ENCODE data around the gene MED7. TPM values are rescaled to one million over a fixed set of nuclear protein-coding genes. Genes with fewer than 3 reads are reported as not detected.

The MED7 gene
- total RNA-seq, 2 donors from 2014 or later, result 10.5 to 14.2 TPM

DNA sequence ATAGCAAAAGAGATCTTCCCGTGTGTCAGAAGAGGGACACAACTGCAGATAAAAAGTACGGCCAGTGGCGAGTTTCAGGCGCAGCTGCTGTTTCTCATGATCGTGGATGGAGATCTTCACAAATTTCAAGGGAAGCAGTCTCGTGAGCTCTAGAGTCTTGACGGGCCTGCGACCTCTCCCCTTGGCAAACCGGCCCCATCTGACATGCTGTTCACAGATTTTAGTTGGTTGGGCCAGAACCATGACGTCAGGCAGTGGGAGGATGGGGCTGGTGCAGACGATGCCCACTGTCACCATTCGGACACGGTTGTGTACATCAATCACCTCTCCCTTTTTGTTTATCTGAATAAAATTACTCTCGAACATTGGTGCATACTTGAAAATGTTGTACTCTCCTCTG lies 23.0 kb upstream of the MED7 start:
- DNase-seq (ENCODE audit: low spot score), result no peak
- intact Hi-C loops (cut with DNase I), result loop anchor here in 1 of 2 donors (5.0 kb wide), 1 partner anchor 537 kb away; no protein-coding TSS in a partner anchor

DNA sequence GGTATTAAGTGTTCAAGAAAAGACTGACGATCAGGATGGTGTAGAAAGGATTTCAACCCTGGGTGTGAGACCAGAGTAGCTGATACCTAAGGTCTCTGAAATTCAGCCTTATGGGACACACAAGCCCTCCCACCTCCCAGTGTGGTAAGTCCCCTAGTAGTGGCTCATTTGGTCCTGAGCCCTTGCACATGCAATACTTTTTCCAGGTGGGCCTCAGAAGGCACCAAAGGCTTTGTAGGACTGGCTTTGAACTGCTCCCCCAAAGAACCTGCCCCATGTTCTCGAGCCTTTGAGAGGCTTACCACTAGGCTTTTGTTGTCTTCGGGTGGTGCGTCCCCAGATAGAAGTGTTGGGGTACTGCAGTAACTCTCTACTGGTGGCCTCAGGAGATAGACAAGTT lies 22.6 kb upstream of the MED7 start:
- intact Hi-C loops (cut with DNase I), result loop anchor here in 1 of 2 donors (5.0 kb wide), 1 partner anchor 537 kb away; no protein-coding TSS in a partner anchor
- DNase-seq (ENCODE audit: low spot score), result no peak

DNA sequence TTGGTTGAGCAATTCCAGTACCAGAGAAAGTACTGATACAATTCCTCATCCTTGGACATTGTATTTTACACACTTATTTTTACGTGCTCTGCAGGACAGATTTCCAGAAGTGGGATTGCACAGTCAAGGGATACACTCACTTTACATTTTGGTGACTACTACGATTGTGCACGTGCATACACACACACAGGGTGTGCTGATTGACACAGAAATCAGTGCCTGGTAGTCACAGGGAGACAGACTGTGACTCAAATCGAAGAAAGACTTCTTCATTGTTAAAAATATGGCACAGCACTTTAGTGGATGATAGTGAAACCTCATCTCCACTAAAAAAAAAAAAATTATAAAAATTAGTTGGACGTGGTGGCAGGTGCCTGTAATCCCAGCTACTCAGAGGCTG lies 21.9 kb upstream of the MED7 start:
- intact Hi-C loops (cut with DNase I), result no loop called here
- no peak for DNase-seq (ENCODE audit: low spot score)

DNA sequence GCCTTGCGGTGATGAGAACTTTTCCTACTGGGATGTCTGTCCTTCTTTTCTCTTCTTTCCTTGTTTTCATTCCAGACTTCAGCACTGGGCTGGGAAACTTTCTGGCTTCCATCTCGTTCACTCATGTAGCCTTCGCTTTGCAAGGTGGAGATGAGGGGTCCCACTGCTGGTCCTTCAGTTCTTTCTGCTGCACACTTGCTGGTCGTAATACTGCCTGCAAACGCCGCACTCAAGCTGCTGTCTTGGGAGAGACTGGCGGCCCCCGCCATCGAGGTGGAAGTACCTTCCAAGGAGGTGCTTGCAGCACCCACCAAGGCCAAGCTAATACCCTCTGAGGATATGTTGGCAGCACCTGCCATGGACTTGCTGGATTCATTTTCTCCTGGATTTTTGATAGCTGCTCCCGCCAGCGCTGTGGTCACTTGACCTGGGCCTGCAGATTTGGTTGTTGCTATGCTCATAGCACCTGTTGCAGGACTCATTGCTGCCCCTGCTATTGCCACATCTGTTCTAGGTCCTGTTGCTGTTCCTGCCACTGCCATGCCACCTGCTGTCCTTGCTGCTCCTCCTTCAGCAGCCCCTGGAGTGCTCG lies 20.4 kb upstream of the MED7 start:
- intact Hi-C loops (cut with DNase I), result no loop called here

DNA sequence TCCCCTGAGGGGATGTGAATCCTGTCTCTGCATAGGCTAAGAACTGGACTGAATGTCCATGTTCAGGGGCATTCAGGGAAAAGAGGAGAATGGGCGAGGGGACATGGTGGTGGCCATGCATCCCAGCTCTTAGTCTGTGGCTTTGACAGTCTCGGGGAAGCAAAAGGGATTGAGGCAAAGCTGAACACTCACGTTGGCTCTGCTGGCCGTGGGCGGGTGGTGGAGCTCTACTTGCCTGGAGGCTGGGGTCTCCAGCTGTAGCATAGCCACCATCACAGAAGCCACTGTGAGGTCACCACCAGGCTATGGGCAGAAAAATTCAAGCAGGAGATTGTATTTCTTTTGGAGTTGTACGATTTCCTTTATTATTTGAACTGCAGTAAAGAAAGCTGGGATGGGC lies 19.3 kb upstream of the MED7 start:
- no peak for DNase-seq (ENCODE audit: low spot score)
- intact Hi-C loops (cut with DNase I), result no loop called here

More for the DNA sequence above, 20.4 kb upstream of the MED7 start:
- no peak for DNase-seq (ENCODE audit: low spot score)

DNA sequence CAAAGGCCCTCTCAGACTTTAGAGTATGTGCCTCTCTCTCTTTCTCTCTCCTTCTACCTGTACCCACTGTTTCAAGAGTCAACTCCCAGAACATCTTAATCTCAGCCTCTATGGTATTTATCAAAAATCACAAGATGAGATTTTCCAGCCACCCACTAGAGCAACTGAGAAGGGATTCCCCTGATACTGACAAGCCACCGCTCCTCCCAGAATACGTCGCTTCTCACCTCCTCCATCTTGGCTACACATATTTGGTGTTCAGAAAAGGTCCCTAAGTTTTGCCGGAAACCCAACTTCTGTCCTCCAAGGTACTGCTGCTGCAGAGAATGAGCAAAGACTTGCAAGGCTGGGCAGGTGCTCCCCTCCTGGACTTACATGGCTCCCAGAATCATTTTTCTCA lies 17.3 kb upstream of the MED7 start:
- DNase-seq (ENCODE audit: low spot score), result no peak
- intact Hi-C loops (cut with DNase I), result no loop called here

DNA sequence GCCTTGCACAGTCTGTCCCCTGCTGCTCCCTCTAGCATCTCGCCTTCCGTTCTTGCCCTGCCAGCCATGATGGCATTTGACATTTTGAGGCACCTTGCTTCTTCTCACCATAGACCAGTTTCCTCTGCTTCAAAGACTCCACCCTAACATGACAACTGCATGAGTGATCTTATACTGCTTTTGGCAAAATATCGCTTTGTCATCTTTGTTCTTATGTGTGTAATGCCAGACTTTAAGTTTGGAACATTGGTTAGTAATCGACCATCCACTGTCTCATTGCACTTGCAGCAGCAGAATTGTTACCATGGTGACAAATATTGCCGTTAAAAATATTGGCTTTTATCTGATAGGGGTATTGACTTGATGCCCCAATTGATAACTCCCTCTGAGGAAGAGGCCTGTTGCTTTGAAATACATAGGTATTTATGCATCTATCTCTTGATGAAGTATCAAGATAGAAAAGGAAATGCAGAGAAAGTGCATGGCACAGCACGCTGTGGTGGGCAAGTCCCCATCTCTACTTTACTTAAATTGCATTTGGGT lies 16.6 kb upstream of the MED7 start:
- no peak for DNase-seq (ENCODE audit: low spot score)
- intact Hi-C loops (cut with DNase I), result no loop called here

DNA sequence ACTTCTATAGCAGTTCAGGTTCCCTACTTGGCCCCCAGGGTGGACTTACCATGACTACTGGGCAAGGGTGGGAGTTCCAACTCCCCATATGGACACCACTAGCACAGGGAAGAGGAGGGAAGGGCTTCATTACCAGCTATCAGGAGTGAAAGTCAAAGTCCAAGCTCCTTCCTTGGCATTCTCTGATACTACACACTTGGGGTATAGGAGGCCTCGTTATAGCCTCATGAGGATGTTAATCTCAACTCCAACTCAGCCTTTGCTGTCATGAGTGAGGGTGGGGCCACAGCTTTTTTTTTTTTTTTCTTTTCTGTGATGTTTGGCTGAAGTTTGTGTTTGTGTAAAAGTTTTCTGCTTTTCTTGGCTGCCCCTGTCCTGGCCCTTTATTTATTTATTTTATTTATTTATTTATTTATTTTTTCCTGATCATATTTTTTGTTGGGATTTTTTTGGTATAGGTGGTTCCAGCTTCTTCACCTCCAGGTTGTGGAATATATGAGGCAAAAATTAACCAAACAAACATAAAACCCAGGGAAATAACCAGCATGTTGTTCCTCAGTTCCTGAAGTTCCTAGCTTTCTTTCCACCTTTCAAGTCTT lies 14.7 kb upstream of the MED7 start:
- intact Hi-C loops (cut with DNase I), result no loop called here
- no peak for DNase-seq (ENCODE audit: low spot score)

DNA sequence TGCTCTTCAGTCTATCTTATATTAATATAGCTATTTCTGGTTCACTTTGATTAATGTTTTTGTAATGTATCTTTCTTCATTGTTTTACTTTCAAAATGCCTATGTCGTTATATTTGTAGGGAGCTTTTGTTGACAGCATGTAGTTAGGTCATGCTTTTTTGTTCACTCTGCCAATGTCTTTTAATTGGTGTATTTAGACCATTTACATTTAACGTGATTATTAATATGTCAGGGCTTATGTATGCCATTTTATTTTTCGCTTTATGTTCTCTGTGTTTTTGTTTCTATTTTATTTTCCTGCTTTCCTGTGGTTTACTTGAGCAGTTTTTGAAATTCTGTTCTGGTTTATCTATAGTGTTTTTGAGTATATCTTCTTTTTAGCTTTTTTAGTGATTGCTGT lies 12.6 kb upstream of the MED7 start:
- no peak for DNase-seq (ENCODE audit: low spot score)
- intact Hi-C loops (cut with DNase I), result no loop called here

DNA sequence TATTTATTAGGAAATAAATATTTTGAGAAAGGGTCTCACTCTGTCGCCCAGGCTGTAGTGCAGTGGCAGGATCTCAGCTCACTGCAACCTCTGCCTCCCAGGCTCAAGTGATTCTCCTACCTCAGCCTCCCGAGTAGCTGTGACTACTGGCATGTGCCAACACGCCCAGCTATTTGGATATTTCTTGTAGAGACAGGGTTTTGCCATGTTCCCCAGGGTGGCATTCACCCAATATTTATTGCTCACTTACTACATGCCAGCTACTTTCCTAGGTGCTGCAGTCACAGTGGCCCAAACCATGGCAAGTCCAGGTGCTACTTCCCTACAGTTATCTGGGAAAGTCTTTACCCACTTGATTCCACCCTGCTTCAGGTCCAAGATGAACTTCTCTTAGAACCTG lies 8.3 kb upstream of the MED7 start:
- intact Hi-C loops (cut with DNase I), result no loop called here
- no peak for DNase-seq (ENCODE audit: low spot score)

DNA sequence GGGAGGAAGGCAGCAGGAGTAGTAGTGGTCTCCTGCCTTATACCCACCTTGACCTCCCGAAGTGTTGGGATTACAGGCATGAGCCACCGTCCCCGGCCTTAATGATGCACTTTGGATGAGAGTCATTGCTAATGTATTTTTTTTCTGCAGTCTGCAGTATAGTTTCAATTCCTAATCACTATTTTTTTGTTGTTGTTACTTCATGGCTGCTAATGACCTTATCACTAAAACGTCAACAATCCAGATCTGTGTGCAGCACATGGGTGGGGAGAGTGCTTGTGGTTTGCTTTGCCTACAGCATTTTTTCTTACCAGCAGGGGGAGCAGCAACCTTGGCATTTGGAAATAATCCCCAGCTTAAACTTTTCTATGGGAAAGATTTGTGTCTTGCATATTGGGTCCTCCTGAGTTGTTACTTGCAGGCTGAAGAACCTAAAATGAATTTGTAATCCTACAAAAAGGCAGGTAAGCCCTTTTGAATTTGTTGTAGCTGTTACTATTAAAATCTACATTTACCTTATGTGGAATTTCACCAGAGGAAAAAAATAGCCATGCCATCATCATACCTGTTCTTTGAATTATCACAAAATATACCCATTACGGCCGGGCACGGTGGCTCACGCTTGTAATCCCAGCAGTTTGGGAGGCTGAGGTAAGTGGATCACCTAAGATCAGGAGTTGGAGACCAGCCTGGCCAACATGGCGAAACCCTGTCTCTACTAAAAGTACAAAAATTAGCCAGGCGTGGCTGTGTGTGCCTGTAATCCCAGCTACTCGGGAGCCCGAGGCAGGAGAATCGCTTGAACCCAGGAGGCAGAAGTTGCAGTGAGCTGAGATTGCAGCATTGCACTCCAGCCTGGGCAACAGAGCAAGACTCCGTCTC lies 6.3 kb upstream of the MED7 start:
- DNase-seq (ENCODE audit: low spot score), result no peak
- intact Hi-C loops (cut with DNase I), result loop anchor here in 1 of 2 donors (2.0 kb wide), 1 partner anchor 34 kb away; no protein-coding TSS in a partner anchor

DNA sequence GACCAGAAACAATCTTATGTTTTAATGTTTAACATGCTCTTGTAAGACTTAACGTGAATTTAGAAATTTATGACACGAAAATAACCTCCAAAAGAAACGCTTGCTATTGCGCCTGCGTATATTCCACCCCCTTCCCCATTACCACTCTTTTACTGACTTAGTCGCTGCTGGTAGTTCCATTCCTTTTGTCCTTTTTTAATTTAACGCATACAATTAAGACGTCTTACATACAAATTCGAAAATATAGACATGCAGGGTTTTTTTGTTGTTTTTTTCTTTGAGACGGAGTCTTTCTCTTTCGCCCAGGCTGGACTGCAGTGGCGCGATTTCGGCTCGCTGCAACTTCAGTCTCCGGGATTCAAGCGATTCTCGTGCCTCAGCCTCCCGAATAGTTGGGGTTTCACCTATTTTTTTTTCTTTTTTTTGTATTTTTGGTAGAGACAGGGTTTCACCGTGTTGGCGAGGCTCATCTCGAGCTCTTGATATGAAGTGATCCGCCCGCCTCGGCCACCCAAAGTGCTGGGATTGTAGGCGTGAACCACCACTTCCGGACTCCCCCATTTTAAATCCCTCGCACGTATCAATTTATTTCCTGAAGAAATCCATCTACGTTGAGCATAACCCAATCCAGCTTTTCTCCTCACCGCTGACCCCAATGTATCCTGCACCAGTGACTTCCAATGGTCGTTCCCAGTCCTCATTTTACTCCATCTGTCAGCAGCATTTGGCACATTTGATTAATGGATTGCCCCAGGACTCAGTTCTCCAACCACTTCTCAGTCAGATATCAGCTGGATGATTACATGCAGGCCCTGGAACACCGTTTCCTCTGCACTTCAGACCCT lies 684 bp upstream of the MED7 start:
- DNase-seq (ENCODE audit: low spot score), result peak; percentile 85
- intact Hi-C loops (cut with DNase I), result no loop called here

DNA sequence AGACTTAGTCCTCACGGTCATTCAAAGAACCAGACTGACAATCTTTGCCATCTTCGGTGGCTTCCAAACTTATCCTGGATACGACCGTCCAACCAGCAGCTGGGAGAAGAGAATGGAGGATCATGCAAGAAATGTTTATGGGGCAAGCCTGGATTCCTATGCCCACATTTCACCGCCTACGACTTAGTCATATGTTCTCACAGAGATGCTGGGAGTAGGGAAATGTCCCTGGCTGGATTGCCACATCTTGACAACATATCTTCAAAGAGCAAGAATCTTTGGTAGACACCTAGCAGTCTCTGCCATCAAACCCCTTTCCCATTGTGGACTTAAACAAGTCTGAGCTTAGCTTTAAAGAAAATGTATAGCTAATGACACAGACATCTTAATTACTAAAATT lies 5.0 kb downstream of the MED7 start:
- intact Hi-C loops (cut with DNase I), result no loop called here
- no peak for DNase-seq (ENCODE audit: low spot score)

DNA sequence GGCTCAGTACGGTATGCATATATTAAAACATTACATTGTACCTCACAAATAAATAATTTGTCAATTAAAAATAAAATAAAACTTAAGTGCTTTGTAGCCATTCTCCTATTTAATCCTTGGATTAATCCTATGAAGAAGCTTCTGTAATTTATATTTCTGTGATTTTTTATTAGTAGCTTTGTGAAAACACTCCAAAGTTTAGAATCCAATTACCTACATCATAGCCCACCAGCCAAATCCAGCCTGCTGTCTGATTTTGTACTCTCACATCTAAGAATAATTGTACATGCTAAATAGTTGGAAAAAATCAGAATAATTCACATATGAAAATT lies 10.4 kb downstream of the MED7 start:
- intact Hi-C loops (cut with DNase I), result no loop called here
- DNase-seq (ENCODE audit: low spot score), result no peak

DNA sequence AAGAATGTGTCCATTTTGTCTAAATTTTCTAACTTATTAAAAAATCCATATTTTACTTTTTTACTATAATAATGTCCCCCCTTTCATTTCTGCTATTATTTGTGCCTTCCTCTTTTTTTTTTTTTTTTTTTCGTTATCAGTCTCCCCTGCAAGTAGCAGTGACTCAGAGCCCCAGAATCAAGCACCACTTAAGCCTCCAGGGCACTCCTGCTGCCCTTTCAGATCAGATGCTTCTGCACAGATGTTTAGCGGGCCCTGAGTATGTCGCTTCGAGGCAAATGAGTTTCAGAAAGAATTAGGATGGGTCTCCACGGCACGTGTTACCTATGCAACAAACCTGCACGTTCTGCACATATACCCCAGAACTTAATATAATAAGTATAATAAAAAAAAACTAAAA lies 11.7 kb downstream of the MED7 start:
- DNase-seq (ENCODE audit: low spot score), result no peak
- intact Hi-C loops (cut with DNase I), result no loop called here

DNA sequence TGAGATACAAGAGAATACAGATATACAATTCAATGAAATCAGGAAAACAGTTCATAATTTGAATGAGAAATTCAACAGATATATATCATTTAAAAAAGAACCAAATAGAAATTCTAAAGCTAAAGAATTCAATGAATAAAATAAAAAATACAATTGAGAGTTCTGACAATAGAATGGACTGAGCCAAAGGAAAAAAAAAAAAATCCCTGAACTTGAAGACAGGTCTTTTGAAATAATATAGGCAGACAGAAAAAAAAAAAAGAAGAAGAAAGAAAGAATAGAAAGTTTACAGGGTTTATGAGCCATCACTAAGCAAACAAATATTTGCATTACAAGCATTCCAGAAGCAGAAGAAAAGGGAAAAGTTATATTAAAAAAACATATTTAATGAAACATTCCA lies 21.0 kb downstream of the MED7 start:
- intact Hi-C loops (cut with DNase I), result no loop called here
- no peak for DNase-seq (ENCODE audit: low spot score)

DNA sequence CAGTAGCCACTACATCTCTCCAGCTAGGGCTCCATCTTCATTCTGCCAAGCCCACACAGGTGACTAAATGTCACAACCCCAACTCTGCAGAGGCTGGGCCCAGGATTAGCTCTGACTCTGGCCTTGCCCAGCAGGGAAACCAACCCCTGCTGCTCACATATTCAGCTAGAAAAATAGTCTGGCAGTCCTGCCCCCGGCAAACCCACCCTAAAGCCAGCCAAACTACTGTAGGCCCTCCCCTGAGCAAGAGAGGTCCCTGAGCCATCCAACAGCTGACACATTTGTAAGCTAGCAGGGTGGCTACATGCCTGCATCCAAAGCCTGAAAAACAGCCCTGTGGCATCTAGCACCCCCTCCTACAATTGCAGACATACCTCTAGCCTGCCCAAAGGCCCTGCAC lies 22.6 kb downstream of the MED7 start:
- intact Hi-C loops (cut with DNase I), result no loop called here
- no peak for DNase-seq (ENCODE audit: low spot score)

DNA sequence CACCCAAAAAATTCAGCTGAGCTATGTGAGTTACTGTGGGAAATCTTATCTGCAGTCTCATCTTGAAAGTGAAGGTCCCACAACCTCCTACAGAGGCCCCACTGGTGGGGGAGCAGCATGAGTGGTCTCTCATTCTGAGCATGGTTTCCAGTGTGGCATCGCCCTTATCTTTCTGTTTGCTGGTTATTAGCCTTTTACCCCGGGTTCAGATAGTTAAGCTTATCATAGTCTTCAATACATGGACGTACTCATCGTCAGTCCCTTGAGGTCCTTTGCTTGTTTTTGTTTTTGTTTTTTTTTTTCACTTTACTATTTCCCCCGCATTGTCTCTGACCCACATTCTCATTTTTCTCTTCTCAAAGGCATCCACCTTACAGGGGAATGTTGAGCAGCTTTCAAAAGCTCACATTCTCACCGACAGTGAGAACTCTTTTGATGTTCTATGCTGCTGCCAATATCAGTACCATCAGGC lies 26.1 kb downstream of the MED7 start:
- no peak for DNase-seq (ENCODE audit: low spot score)
- intact Hi-C loops (cut with DNase I), result no loop called here

DNA sequence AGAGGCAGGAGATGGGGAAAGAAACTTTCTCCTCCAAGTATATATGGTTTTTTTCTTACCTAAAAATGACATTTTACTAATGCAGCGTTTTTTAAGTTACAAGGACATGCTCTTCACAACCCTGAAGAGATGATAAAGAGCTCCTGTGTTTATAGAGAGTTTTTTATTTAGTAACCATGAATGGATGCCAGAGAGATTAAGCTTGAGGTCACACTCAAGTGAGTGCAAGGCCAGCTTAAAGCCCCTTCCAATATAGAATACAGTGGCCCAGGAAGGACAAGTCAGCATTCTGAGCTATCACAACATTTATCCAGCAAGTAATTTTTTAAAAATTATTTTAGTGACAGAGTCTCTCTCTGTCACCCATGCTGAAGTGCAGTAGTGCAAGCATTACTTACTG lies 27.2 kb downstream of the MED7 start:
- intact Hi-C loops (cut with DNase I), result loop anchor here in 1 of 2 donors (2.0 kb wide), 1 partner anchor 33 kb away; no protein-coding TSS in a partner anchor
- DNase-seq (ENCODE audit: low spot score), result no peak
